ENCODE results near the gene BMPR1A.
A peak's percentile ranks its signal among the peaks of the same experiment; 100 is the strongest.

BMPR1A gene

DNA sequence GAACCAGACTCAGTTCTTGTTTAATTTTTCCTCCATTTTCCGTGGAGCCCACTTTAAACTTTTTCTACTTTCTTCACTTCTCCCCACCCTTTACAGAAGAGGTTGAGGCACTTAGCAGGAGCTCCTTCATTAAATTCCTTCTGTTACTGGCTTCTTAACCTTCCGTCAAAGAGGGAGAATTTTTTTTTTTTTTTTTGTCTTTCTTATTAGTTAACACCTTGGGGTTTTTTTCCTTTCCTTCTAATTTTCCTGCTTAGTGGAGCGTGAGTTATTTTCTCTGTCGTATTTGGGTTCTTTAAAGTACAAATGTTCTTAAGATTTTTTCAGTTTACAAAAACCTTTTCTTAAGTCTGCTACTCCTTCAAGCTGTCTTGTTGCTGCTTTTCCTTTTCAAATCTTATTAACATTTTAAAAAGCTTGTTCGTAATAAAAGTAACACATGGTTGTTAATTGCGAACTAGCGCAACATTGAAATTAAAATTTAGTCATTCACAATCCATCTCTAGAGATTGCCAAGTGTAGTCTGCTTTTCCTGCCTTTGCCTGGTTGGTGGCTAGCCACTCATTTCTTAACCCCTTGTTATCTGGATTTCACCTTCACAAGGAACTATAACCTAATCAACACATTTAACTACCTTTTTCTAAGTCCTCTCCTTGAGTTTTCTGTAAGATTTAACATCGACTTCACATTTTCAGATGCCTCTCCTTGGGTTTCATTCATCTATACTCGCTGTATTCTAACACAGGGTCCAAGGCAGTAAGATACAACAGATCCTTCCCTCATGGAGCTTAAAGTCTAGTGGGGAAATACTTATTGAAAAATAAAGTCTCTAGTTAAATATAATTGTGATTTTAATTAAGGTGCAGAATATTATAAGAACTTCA, 2.0 kb downstream of the BMPR1A start:
- H3K4me3 ChIP-seq (ENCODE audit: low read depth, low read length) = peak overlapping the region; percentile 88

DNA sequence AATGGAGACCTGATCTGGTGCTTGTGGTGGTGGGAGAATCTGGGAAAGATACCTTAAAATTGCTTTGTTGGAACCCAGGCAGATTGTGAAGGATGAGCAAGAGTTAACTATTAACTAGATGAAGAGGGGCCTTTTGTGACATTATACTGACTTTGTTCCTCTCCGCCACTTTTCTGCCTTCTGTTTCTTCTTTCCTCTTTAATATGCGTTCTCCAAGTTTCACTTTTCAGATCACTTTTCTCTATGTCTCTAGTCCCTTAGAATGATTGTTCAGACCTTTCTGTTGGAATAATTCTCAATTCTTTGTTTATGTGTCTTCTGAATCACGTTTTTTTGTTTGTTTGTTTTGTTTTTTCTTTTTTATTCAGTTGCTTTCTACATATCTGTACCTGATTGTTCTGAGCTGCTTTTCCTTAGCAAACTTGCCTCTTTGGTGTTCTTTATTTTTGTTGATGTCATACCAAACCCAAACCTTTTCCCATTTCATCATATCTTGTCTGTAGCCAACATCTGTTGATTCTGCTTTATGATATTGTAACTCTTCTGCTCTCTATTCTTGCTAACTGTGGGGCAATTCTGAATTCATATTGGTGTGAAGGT, 2.8 kb downstream of the BMPR1A start:
- peak overlapping the region; percentile 88 for H3K4me3 ChIP-seq (ENCODE audit: low read depth, low read length)

DNA sequence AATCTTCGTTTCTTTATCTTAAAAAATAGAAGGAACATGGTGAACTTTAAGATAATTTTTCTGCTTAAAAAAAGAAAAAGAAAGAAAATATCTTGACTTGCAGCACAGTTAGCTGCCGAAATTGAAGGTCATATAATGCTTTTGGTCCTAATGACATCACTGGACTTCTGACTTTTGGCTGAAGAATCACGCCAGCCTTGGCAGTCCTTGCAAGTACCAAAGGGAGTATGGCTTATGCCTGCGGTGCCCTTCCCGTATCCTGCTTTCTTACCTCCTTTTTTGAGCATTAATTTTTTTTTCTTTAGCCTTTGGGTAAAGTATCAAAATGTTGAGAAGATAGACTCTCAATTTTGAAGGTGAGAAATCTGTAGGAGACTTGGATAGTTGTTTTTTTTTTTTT, 7.0 kb downstream of the BMPR1A start:
- no peak overlapping the region for H3K4me3 ChIP-seq (ENCODE audit: low read depth, low read length)

DNA sequence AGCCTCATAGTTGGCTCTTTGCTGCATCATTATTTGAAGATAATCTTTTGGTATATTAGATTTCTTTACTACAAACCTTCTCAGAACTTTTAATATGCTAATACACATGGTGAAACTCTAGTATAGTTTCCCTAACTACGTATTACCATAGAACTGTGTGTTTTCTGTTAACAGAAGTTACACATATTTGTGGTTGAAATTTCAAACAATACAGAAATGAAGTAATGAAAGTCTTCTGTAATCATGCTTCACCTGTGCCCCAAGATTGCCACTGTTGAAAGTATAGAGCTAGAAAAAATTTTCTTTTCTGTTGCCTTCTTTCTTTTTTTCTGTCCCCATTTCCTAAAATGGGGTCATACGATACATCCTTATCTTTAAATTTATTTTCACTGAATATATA, 9.1 kb downstream of the BMPR1A start:
- H3K4me3 ChIP-seq (ENCODE audit: low read depth, low read length) = no peak overlapping the region

DNA sequence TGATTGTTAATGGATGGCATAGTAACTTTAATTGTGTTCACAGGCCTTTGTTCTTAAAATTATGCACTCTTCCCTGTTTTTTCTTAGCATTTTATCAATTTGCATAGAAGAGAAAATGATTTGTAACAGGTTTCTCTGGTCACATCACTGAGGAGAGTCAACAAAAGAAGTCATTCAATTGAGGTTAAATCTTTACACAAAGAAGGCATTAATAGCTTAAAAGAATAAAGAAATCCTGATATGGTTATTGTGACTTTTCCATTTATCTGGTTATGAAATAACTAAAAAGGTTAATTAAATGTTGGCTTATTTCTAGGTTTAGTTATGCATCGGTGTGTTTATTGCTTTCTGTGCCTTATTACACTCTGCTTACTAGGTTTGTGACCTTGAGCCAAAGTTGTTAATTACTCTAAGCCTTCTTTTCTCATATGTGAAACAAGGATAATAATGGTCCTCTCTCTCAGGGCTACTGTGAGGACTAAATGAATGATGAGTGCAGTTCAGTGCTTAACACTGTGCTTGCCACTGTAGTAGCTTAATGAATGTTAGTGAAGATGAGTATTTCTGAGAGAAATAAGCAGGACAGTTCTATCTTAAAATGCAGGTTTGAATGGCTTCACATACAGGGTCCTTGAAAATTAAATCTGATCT, 12.1 kb downstream of the BMPR1A start:
- H3K4me3 ChIP-seq (ENCODE audit: low read depth, low read length) = no peak overlapping the region

DNA sequence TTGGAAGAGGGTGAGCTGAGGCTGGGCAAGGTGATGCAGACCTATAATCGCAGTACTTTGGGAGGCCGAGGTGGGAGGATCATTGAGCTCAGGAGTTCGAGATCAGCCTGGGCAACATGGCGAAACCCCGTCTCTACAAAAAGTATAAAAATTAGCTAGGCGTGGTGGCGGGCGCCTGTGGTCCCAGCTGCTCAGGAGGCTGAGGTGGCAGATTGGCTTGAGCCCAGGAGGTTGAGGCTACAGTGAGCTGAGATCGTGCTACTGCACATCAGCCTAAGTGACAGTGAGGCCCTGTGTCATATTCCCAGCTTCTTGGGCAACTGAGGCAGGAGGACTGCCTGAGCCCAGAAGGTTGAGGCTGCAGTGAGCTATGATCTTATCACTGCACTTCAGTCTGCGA, 13.6 kb downstream of the BMPR1A start:
- no peak overlapping the region for H3K4me3 ChIP-seq (ENCODE audit: low read depth, low read length)

DNA sequence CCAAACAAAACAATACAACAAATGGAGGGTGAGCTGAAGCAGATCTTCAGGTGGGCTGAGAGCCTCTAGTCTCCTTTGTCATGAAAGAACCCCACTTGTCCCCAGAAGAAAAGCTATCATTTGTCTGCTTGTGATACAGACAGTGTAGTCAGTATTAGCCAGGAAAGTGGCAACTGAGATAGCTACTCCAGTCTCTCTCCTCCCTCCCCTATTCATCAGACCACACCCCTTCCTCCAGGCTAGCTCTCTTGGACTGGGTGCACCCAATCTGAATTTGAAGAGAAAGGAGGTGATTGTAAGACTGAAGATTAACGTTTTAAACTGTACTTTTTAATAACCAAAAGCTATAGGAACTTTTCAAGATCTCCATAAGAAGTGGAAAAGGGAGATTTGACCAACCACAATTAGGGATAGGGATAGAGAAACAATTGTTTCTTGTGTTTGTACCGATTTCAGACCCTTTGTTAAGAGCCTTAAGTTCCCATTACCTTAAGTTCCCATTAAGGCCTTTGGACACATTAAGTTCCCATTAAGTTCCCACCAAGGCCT, 14.1 kb downstream of the BMPR1A start:
- H3K4me3 ChIP-seq (ENCODE audit: low read depth, low read length) = no peak overlapping the region

DNA sequence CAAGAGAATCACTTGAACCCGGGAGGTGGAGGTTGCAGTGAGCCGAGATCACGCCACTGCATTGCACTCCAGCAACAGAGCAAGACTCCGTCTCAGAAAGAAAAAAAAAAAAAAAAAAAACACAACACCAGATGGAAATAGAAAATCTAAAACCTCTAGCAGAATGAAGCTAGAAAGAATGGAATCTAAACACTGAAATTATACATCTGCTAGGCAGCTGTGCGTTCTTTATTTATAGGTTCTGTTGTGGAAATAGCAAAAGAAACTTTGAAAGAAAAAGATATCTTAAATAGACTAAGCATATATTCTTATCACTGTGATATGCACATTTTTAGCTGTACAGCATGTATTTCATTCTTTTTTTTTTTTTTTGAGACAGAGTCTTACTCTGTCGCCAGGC, 17.1 kb downstream of the BMPR1A start:
- H3K4me3 ChIP-seq (ENCODE audit: low read depth, low read length) = no peak overlapping the region

DNA sequence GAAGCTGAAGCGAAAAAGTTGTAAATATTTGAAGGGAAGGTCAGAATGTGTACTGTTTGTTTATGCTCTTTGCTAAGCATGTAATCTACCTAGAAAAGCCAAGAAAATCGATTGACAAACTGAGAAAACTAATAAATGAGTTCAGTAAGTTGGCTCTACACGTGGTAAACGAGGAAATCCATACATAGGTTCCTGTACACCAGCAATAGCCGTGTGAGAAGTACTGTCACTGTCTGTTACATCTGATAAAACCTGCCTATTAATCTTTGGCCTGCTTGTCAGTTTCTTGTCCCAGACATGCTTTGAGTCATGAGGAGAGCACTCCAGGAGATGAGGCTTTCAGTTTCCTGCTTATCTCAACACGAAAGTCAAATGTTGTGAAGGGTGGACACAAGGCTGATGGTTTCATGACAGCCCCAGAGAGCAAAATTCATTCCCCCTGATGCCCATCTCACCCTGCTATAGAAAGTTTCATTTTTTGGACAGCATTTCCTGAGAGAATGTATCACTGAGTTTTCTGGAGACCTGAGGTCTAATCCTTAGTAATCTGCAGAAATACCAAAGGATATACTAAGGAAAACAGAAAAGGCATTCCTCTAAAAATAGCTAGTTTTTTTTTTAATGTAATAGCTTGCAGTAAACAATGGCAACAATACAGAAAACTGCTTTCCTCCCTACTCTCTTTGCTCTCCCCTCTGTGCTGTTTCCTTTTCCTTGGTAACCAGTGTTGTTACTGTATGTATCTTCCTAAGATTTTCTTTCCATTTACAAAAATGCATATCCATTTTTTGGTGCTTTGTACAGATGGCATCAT, 18.8 kb downstream of the BMPR1A start:
- H3K4me3 ChIP-seq (ENCODE audit: low read depth, low read length) = no peak overlapping the region

DNA sequence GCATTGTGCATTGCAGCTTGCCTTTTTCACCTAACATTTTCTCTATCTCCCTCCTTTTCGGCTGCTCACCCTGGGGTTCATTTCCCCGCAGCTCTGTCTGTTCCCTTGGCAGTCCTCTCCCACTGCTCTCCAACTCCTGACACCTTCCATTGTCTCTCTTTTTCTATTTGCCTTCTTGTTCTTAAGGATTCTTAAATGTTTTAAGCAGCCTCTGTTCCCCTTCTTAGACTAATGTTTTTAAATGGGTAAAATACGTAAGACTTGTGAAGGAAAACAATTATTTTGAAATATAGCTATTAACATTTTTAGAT, 19.4 kb downstream of the BMPR1A start:
- H3K4me3 ChIP-seq (ENCODE audit: low read depth, low read length) = no peak overlapping the region

DNA sequence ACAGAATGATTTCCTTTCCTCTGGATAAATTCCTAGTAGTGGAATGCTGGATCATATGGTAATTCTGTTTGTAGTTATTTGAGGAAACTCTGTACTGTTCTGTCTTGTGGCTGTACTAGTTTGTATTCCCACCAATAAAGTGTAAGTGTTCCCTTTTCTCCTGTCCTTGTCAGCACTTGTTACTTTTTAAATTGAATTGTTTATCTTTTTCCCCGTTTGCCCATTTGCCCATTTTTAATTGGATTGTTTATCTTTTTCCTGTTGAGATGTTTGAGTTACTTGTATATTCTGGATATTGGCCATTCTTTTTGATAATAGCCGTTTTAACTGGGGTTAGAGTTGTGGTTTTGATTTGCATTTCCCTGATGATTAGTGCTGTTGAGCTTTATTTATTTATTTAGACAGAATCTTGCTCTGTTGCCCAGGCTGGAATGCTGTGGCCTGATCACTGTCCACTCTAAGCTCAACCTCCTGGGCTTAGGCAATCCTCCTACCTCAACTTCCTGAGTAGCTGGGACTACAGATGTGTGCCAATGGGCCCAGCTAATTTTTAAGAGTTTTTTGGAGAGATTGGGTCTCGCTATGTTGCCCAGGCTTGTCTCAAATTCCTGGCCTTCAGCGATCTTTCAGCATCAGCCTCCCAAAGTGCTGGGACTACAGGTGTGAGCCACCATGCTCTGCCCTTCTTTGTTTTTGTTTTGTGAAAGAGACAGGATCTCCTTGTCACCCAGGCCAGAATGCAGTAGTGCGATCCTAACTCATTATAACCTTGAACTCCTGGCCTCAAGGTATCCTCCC, 23.0 kb downstream of the BMPR1A start:
- no peak overlapping the region for H3K4me3 ChIP-seq (ENCODE audit: low read depth, low read length)

DNA sequence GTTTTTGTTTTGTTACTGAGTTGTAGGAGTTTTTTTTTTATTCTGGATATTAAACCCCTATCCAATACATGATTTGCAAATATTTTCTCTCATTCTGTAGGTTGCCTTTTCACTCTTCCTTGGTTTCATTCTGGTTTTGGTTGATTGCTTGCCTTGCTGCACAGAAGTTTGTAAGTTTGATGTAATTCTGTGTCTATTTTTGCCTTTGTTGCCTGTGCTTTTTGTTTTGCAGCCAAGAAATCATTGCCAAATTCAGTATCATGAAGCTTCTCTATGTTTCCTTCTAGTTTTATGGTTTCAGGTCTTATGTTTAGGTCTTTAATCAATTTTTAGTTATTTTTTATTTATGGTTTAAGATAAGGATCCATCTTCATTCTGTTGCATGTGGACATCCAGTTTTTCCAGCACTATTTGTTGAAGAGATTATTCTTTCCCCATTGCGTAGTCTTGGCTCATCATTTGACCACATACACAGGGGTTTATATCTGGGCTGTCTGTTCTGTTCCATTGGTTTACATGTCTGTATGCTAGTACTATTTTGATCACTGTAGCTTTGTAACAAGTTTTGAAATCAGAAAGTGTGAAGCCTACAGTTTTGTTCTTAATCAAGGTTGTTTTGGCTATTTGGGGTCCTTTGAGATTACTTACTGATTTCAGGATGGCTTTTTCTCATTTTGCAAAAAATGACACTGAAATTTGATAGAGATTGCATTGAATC, 26.4 kb downstream of the BMPR1A start:
- no peak overlapping the region for H3K4me3 ChIP-seq (ENCODE audit: low read depth, low read length)

DNA sequence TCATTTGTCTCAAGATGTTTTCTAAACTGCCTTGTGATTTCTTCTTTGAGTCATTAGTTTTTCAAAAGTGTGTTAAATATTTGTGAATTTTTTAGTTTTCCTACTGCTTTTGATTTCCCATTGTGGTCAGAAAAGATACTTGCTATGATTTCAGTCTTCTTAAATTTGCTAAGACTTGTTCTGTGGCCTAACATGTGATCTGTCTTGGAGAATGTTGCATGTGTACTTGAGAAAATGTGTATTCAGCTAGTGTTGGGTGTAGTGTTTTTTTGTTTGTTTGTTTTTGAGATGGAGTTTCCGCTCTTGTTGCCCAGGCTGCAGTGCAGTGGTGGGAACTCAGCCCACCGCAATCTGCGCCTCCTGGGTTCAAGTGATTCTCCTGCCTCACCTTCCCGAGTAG, 28.6 kb downstream of the BMPR1A start:
- H3K4me3 ChIP-seq (ENCODE audit: low read depth, low read length) = no peak overlapping the region

DNA sequence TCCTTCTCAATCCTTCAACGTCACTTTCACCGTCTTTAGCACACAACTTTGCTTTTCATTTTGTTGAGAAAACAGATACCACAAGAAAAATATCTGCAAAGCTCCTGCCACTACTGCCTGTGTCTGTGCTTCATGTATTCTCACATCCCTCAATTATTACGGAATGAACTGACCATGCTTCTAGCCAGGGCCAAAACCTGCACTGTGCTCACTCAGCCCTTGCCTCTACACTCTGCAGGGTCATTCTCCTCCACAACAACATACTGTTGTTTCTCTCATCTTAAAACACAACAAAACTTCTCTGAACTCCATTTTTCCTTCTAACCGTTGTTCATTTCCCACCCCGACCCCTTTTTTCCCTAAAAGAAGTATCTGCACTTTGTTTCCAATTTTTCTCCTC, 29.5 kb downstream of the BMPR1A start:
- H3K4me3 ChIP-seq (ENCODE audit: low read depth, low read length) = no peak overlapping the region

DNA sequence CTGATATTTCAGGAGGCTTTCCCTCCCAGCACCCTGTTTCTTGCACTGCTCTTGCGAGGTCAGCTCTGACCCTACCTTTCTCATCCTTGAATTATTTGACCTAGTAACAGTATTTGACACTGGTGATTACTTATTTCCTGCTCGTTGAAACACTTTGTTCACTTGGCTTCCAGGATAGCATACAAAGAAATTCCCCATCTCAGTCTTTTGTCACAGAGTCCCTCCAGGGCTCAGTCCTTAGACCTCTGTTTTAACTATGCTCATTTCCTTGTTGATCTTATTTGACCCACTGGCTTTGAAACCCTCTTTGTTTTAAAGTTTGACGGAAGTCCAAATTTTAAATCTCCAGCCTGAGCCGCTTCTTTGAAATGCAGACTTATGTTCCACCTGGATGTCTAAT, 29.9 kb downstream of the BMPR1A start:
- no peak overlapping the region for H3K4me3 ChIP-seq (ENCODE audit: low read depth, low read length)

DNA sequence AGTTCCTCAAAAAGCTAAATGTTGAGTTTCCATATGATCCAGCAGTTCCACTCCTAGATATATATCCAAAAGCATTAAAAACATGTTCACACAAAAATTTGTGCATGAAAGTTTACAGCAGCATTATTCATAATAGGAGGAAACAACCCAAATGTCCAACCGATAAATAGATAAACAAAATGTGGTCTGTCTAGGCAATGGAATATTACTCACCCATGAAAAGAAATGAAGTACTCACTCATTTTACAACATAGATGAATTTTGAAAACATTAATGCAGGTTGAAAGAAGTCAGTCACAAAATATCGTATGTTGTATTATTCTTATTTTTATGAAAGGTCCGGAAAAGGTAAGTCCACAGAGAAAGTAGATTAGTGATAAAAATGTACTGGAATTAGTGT, 34.0 kb downstream of the BMPR1A start:
- H3K4me3 ChIP-seq (ENCODE audit: low read depth, low read length) = no peak overlapping the region

DNA sequence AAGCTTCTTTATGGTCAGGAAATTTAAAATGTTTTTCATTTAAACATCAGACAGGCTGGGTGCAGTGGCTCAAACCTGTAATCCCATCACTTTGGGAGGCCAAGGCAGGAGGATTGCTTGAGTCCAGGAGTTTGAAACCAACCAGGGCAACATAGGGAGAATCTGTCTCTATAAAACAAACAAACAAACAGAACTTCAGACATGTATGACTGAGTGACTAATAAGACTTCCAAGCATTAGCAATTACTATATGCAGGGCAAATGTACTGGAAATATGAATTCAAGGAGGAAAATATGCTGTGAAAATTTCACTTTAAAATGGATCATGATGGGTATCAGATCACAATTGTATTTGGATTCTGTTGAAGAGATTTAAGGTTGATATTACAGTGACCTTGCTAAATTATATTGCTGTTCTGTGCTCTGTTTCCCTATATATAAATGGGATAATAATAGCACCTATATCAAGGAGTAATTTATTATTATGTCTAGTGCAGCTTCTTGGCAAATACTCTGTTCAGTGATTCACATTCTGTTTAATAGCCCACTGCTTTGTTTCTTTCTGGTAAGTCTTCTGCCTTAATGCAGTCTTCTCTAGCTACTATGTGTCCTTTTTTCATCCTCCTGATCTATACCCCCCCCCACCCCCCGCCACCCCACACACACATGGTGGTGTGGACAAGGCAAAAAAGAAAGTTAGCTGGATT, 36.2 kb downstream of the BMPR1A start:
- no peak overlapping the region for H3K4me3 ChIP-seq (ENCODE audit: low read depth, low read length)

DNA sequence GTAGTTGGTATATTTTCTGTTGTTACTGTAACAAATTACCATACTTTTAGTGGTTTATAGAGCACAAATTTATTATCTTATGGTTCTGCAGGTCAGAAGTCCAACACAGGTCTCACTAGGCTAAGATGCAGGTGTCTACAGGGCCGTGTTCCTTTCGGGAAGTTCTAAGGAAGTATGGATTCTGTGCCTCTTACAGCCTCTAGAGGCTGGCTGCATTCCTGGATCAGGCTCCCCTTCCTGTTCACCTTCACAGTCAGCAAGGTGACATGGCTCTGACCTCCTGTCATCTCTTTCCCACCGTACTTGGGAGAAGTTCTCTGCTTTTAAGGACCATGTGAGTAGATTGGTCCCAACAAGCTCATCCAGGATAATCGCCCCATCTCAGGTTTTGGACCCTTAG, 37.3 kb downstream of the BMPR1A start:
- H3K4me3 ChIP-seq (ENCODE audit: low read depth, low read length) = no peak overlapping the region

DNA sequence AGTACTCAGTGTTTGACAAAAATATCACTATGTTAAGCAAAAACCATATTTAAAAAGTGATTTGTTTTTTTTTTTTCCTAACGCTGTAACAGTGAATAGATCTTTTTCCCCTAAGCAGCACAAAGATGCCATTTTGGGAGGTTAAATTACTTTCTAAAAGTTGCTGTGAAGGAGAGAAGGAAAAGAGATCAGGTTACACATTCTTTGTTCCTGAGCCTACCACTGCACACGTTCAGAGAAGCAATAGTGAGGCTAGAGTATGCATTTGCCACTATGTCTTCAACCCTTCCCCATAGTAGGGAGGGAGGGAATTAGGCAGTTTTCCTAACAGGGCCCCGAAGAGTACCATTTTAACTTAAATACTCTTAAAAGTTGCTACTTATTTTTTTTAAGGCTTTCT, 38.9 kb downstream of the BMPR1A start:
- H3K4me3 ChIP-seq (ENCODE audit: low read depth, low read length) = no peak overlapping the region

Measured in iPS-11a (cell line).